Measurements from ENCODE around the gene GFRAL. TPM values are rescaled to one million over a fixed set of nuclear protein-coding genes. Genes with fewer than 3 reads are reported as not detected.

The GFRAL gene
- total and polyA plus RNA-seq, 9 donors, result not detected

- no peaks in the 10 kb centered on the region for H3K9me3 ChIP-seq
- no peaks in the 10 kb centered on the region for H3K4me1 ChIP-seq (ENCODE audit: insufficient read depth)
- H3K27me3 ChIP-seq, result no peaks in the 10 kb centered on the region
- H3K4me3 ChIP-seq, result no peak overlapping the region
- WGBS, 3 donors, result 29 to 33% (median 31%) methylated on average over 1 of the region's 1 CpG
- no peak for TF ChIP-seq CTCF (IDR thresholded peaks at IDR 0.05)
- no peak for TF ChIP-seq EP300 (IDR thresholded peaks at IDR 0.05)
- TF ChIP-seq POLR2A (IDR thresholded peaks at IDR 0.05), result no peak
- intact Hi-C loops (cut with DNase I), result no loop called here
- DNase-seq, result no peak
- H3K36me3 ChIP-seq, result no peaks in the 10 kb centered on the region
- H3K27ac ChIP-seq, result no peak overlapping the region
Observed at GRCh38 chr6:55399351-55399750, 72.1 kb downstream of the GFRAL start.

GRCh38 chr6:55405474-55406235 is 78.4 kb downstream of the GFRAL start:
- no peak for DNase-seq
- Histone ChIP-seq H3K9me3 (no peaks in the 10 kb centered on the region), H3K36me3 (no peaks in the 10 kb centered on the region), H3K4me1 (ENCODE audit: insufficient read depth) (no peaks in the 10 kb centered on the region), H3K4me3 (no peak overlapping the region), H3K27ac (no peak overlapping the region), H3K27me3 (no peaks in the 10 kb centered on the region)
- TF ChIP-seq CTCF (IDR thresholded peaks at IDR 0.05), result no peak
- TF ChIP-seq POLR2A (IDR thresholded peaks at IDR 0.05), result no peak
- no peak for TF ChIP-seq EP300 (IDR thresholded peaks at IDR 0.05)
- intact Hi-C loops (cut with DNase I), result no loop called here
- WGBS, 3 donors, result 56 to 61% (median 57%) methylated on average over 7 of the region's 7 CpGs

GRCh38 chr6:55410674-55411073 is 83.4 kb downstream of the GFRAL start:
- Histone ChIP-seq H3K4me3 (no peak overlapping the region), H3K9me3 (no peaks in the 10 kb centered on the region), H3K36me3 (no peaks in the 10 kb centered on the region), H3K27ac (no peak overlapping the region), H3K27me3 (no peaks in the 10 kb centered on the region), H3K4me1 (ENCODE audit: insufficient read depth) (no peaks in the 10 kb centered on the region)
- no peak for DNase-seq
- TF ChIP-seq EP300 (IDR thresholded peaks at IDR 0.05), result no peak
- no peak for TF ChIP-seq CTCF (IDR thresholded peaks at IDR 0.05)
- TF ChIP-seq POLR2A (IDR thresholded peaks at IDR 0.05), result no peak
- intact Hi-C loops (cut with DNase I), result no loop called here

GRCh38 chr6:55423933-55424332 is 96.7 kb downstream of the GFRAL start:
- intact Hi-C loops (cut with DNase I), result no loop called here
- H3K36me3 ChIP-seq, result no peaks in the 10 kb centered on the region
- TF ChIP-seq EP300 (IDR thresholded peaks at IDR 0.05) (no peak), POLR2A (IDR thresholded peaks at IDR 0.05) (no peak), CTCF (IDR thresholded peaks at IDR 0.05) (no peak)
- H3K4me3 ChIP-seq, result no peak overlapping the region
- H3K27ac ChIP-seq, result no peak overlapping the region
- H3K4me1 ChIP-seq (ENCODE audit: insufficient read depth), result no peaks in the 10 kb centered on the region
- whole genome bisulfite sequencing, 3 donors, result 61 to 78% (median 66%) methylated on average over 2 of the region's 2 CpGs
- no peak for DNase-seq
- no peaks in the 10 kb centered on the region for H3K9me3 ChIP-seq
- no peaks in the 10 kb centered on the region for H3K27me3 ChIP-seq
